HepG2 (cell line): ENCODE measurements around the gene DGKD. TPM values are rescaled to one million over a fixed set of nuclear protein-coding genes. Genes with fewer than 3 reads are reported as not detected.

Source experiments
- ATAC-seq: fragments of 200-7000 bp; cut with Tn5 transposase; 3 replicates; pipeline ENCODE4 v1.9.1; 2020; ENCODE audit warnings: mild to moderate bottlenecking, moderate library complexity
- BruUV-seq: library from RNA; stranded (reverse); fragments of 400-500 nt; replicated peaks from 2 replicates; lab custom pipeline; 2021; lab: Mats Ljungman, UMichigan
- CTCF ChIA-PET: fragments of 300-600 bp; formaldehyde crosslinking; extraction: SDS; loops from one replicate; lab custom pipeline; 2021; ENCODE audit warnings: low total read pairs, inconsistent platforms, low intra/inter-chr PET ratio; lab: Yijun Ruan, JAX
- POLR2A ChIA-PET: fragments of 350-600 bp; sonication (Branson Sonifier 250); formaldehyde crosslinking; loops from one replicate; lab custom pipeline; 2020; ENCODE audit warnings: antibody characterized with exemption, inconsistent platforms; lab: Yijun Ruan, JAX
- DNase-seq: peaks from one replicate; pipeline ENCODE4 v3.0.0-alpha.2; 2015; ENCODE audit warnings: low spot score
- FAIRE-seq: peaks from 3 replicates; lab custom pipeline; 2011; peaks lifted over from hg19 to GRCh38; lab: Jason Lieb, UNC
- H2AFZ ChIP-seq: one replicate; pipeline ENCODE4 v1.6.1; 2011; ENCODE audit warnings: low read length, inconsistent platforms
- H3K27ac ChIP-seq: fragments of 300-600 bp; 3 replicates; pipeline ENCODE4 v1.8.0; 2011; ENCODE audit warnings: mixed run types, mild to moderate bottlenecking, mixed read lengths, low read length, inconsistent platforms; ENCODE audit not compliant: insufficient read depth; ENCODE audit errors: extremely low read length
- H3K27me3 ChIP-seq, 2 experiments: fragments of 200-600 bp in 1 of 2; 2 replicates in 1 of 2; 3 replicates in 1 of 2; pipeline versions ENCODE4 v1.6.0 to v1.8.0; 2011; ENCODE audit warnings: low read length in 2 of 2, mild to moderate bottlenecking in 2 of 2, moderate library complexity in 2 of 2, inconsistent platforms in 1 of 2; ENCODE audit not compliant: insufficient read depth in 2 of 2, control insufficient read depth in 1 of 2
- H3K36me3 ChIP-seq, 2 experiments: fragments of 200-600 bp in 1 of 2; replicated peaks in 1 of 2; 2 replicates in 1 of 2; 3 replicates in 1 of 2; pipeline versions ENCODE4 v1.5.1 to v1.8.0; 2011; ENCODE audit warnings: low read length in 2 of 2, inconsistent platforms in 1 of 2; ENCODE audit not compliant: insufficient read depth in 2 of 2, control insufficient read depth in 1 of 2
- H3K4me1 ChIP-seq: 2 replicates; pipeline ENCODE4 v1.5.1; 2012; ENCODE audit warnings: low read length, inconsistent platforms; ENCODE audit not compliant: insufficient read depth
- H3K4me2 ChIP-seq: 2 replicates; pipeline ENCODE4 v1.6.0; 2011; ENCODE audit warnings: low read depth, low read length, inconsistent platforms
- H3K4me3 ChIP-seq, 3 experiments: fragments of 200-600 bp in 1 of 3; sonication (generic), shearing (Covaris generic) in 1 of 3; replicated peaks in 1 of 3; 2 replicates each; pipeline ENCODE4 v1.5.1; 2011 to 2016; ENCODE audit warnings: low read length in 3 of 3, inconsistent platforms in 2 of 3, low read depth in 2 of 3, mild to moderate bottlenecking in 2 of 3, control low read depth in 1 of 3, mixed read lengths in 1 of 3; ENCODE audit not compliant: insufficient read depth in 1 of 3
- H3K79me2 ChIP-seq: one replicate; pipeline ENCODE4 v1.6.1; 2011; ENCODE audit warnings: low read length, inconsistent platforms; ENCODE audit not compliant: insufficient read depth
- H3K9ac ChIP-seq: 2 replicates; pipeline ENCODE4 v1.6.0; 2011; ENCODE audit warnings: mild to moderate bottlenecking, low read depth, low read length, inconsistent platforms; ENCODE audit not compliant: insufficient read depth
- H3K9me3 ChIP-seq: 2 replicates; pipeline ENCODE4 v1.5.1; 2012; ENCODE audit warnings: mild to moderate bottlenecking, low read length
- H4K20me1 ChIP-seq: 2 replicates; pipeline ENCODE4 v1.6.0; 2011; ENCODE audit warnings: inconsistent platforms, mild to moderate bottlenecking, low read length, moderate library complexity; ENCODE audit not compliant: insufficient read depth
- CEBPB ChIP-seq: IDR thresholded peaks from 2 replicates; pipeline ENCODE4 v1.6.1; 2011; ENCODE audit warnings: low read depth, low read length, improper control_type of control experiment, borderline replicate concordance
- DBP ChIP-seq: sonication (generic); formaldehyde crosslinking; IDR thresholded peaks from 2 replicates; pipeline ENCODE4 v1.4.0; 2020; ENCODE audit warnings: missing genetic modification reagents; ENCODE audit errors: not compliant biosample characterization
- HES4 ChIP-seq: sonication (generic); formaldehyde crosslinking; IDR thresholded peaks from 2 replicates; pipeline ENCODE4 v1.9.0; 2021; ENCODE audit warnings: mild to moderate bottlenecking, missing genetic modification reagents, borderline replicate concordance
- STAG1 ChIP-seq: sonication (generic); formaldehyde crosslinking; IDR thresholded peaks from 2 replicates; pipeline ENCODE4 v1.4.0; 2020; ENCODE audit warnings: missing genetic modification reagents
- TBL1XR1 ChIP-seq: fragments of 150-350 bp; IDR thresholded peaks from 2 replicates; pipeline ENCODE4 v1.6.1; 2014; ENCODE audit warnings: borderline replicate concordance, low read length; ENCODE audit not compliant: partially characterized antibody
- TSC22D2 ChIP-seq: sonication (generic); formaldehyde crosslinking; IDR thresholded peaks from 2 replicates; pipeline ENCODE4 v1.5.1; 2020; ENCODE audit warnings: missing genetic modification reagents, mild to moderate bottlenecking, borderline replicate concordance
- U2AF1 ChIP-seq: fragments of 200-400 bp; formaldehyde crosslinking; optimal IDR thresholded peaks from 2 replicates; pipeline ENCODE3; 2017; ENCODE audit warnings: mild to moderate bottlenecking, low read depth, low read length
- ZBTB40 ChIP-seq, 2 experiments: fragments of 450-650 bp in 1 of 2; sonication (generic) in 1 of 2; formaldehyde crosslinking in 1 of 2; IDR thresholded peaks; 2 replicates each; pipeline versions ENCODE4 v1.6.1 to v1.8.0; 2016 to 2022; ENCODE audit warnings: antibody characterized with exemption in 1 of 2, mild to moderate bottlenecking in 1 of 2, missing genetic modification reagents in 1 of 2
- ZNF101 ChIP-seq: sonication (generic); formaldehyde crosslinking; IDR thresholded peaks from 2 replicates; pipeline ENCODE4 v1.4.0; 2020; ENCODE audit warnings: mild to moderate bottlenecking, low read depth, missing genetic modification reagents, borderline replicate concordance
- ZNF20 ChIP-seq: sonication (generic); formaldehyde crosslinking; IDR thresholded peaks from 2 replicates; pipeline ENCODE4 v1.4.0; 2020; ENCODE audit warnings: mild to moderate bottlenecking, moderate library complexity, missing genetic modification reagents
- ZNF251 ChIP-seq: sonication (generic); formaldehyde crosslinking; IDR thresholded peaks from 2 replicates; pipeline ENCODE4 v1.9.0; 2021; ENCODE audit warnings: mild to moderate bottlenecking, missing genetic modification reagents
- ZNF335 ChIP-seq: sonication (generic); formaldehyde crosslinking; IDR thresholded peaks from 2 replicates; pipeline ENCODE4 v1.4.0; 2020; ENCODE audit warnings: missing genetic modification reagents
- ZNF547 ChIP-seq: sonication (generic); formaldehyde crosslinking; IDR thresholded peaks from 2 replicates; pipeline ENCODE4 v1.5.1; 2020; ENCODE audit warnings: mild to moderate bottlenecking, missing genetic modification reagents
- ZNF740 ChIP-seq: sonication (generic); formaldehyde crosslinking; IDR thresholded peaks from 2 replicates; pipeline ENCODE4 v1.4.0; 2020; ENCODE audit warnings: missing genetic modification reagents
- ZNF746 ChIP-seq: sonication (generic); formaldehyde crosslinking; IDR thresholded peaks from 2 replicates; pipeline ENCODE4 v1.8.0; 2022; ENCODE audit warnings: mild to moderate bottlenecking, missing genetic modification reagents
- ZSCAN31 ChIP-seq: sonication (generic); formaldehyde crosslinking; IDR thresholded peaks from 2 replicates; pipeline ENCODE4 v1.5.0; 2020; ENCODE audit warnings: low read depth, mild to moderate bottlenecking, missing genetic modification reagents
- WGBS: methylation state at CpG from one replicate; pipeline ENCODE4 v1.1.6; 2017; ENCODE audit warnings: low lambda C conversion rate; 5-methylcytosine and 5-hydroxymethylcytosine counted together
- in situ Hi-C: cut with HindIII; loops from 2 replicates; pipeline ENCODE4 v1.10.0; 2017; ENCODE audit warnings: low pct_unique_long_range_greater_than_20kb; ENCODE audit not compliant: extremely low pct_ligation_motif_present
- intact Hi-C: fragments of 100-400 bp; cut with micrococcal nuclease; formaldehyde crosslinking; loops from one replicate; pipeline ENCODE4 v1.10.0; 2022; ENCODE audit not compliant: unreplicated experiment
- polyA plus RNA-seq, 8 experiments: library from polyadenylated mRNA; depleted of rRNA in 3 of 8; stranded (reverse) in 7 of 8; unstranded in 1 of 8; fragments of >200 nt; fragmentation: Illumina TruSeq in 4 of 8; extraction: Trizol in 4 of 8; gene quantifications; 2 replicates each; pipeline versions ENCODE4 v1.2.1 to v1.2.3, GENCODE V29; 2011 to 2016; ENCODE audit warnings: low read depth in 4 of 8, missing spikeins in 1 of 8, mixed read lengths in 1 of 8; ENCODE audit not compliant: insufficient read depth in 1 of 8
- total RNA-seq, 5 experiments: library from RNA; depleted of rRNA; stranded (reverse); fragments of >200 nt; fragmentation: Illumina TruSeq; extraction: Trizol; gene quantifications; 2 replicates each; pipeline ENCODE4 v1.2.3, GENCODE V29; 2016; ENCODE audit warnings: low read depth in 1 of 5

DGKD gene
- total and polyA plus RNA-seq, 2 of the 13 experiments (the other 11 are each of a cell fraction or from before 2014, with no cell fraction given), result 24.5 to 33.2 TPM

GRCh38 chr2:233486357-233486756 lies 132.1 kb downstream of the DGKD start:
- Histone ChIP-seq H3K79me2 (no peaks in the 10 kb centered on the region), H3K9me3 (no peaks in the 10 kb centered on the region), H3K36me3 (peaks cover 15 to 70% of the 10 kb centered on the region in 2 experiments), H3K27me3 (no peaks in the 10 kb centered on the region), H3K4me2 (no peak overlapping the region), H3K9ac (no peak overlapping the region), H4K20me1 (no peaks in the 10 kb centered on the region), H2AFZ (no peak overlapping the region), H3K4me3 (no peak overlapping the region), H3K4me1 (peaks cover 11% of the 10 kb centered on the region; the same call in 1 of the 2 replicates), H3K27ac (no peak overlapping the region)
- whole genome bisulfite sequencing, result 94% methylated on average over 4 of the region's 4 CpGs
- in situ Hi-C loops, result no loop called here
- ChIA-PET CTCF (no interaction called here), POLR2A (no interaction called here)
- no TSS peak for BruUV-seq
- DNase-seq, result no peak
- intact Hi-C loops, result no loop called here
- FAIRE-seq, result no peak
- ATAC-seq, result no peak
- no peak for TF ChIP-seq ZNF740 (CRISPR knock-in tag)
- no peak for TF ChIP-seq DBP (CRISPR knock-in tag)
- TF ChIP-seq ZNF335 (CRISPR knock-in tag), result no peak
- no peak for TF ChIP-seq ZNF101 (CRISPR knock-in tag)
- no peak for TF ChIP-seq ZNF547 (CRISPR knock-in tag)
- TF ChIP-seq HES4 (CRISPR knock-in tag), result no peak
- no peak for TF ChIP-seq STAG1 (CRISPR knock-in tag)
- TF ChIP-seq ZSCAN31, result no peak
- no peak for TF ChIP-seq ZBTB40 (IDR thresholded peaks at IDR 0.05)
- no peak for TF ChIP-seq ZBTB40 (CRISPR knock-in tag; IDR thresholded peaks at IDR 0.05)
- TF ChIP-seq ZNF251 (CRISPR knock-in tag), result no peak
- TF ChIP-seq U2AF1, result no peak
- TF ChIP-seq TBL1XR1, result no peak
- TF ChIP-seq TSC22D2 (CRISPR knock-in tag), result no peak
- TF ChIP-seq ZNF20 (CRISPR knock-in tag), result no peak
- TF ChIP-seq CEBPB, result no peak
- no peak for TF ChIP-seq ZNF746 (CRISPR knock-in tag)
